Osteoblast (primary cell): ENCODE results near the gene ZMYM2. TPM values are rescaled to one million over a fixed set of nuclear protein-coding genes. Genes with fewer than 3 reads are reported as not detected.

Experiments
- DNase-seq: peaks from one replicate; pipeline ENCODE4 v3.0.0; 2011; ENCODE audit warnings: low spot score, mixed read lengths; ENCODE audit not compliant: insufficient read length; ENCODE audit errors: missing footprints
- H2AFZ ChIP-seq: 2 replicates; pipeline ENCODE4 v1.6.0; 2011; ENCODE audit warnings: mild to moderate bottlenecking, low read length
- H3K27ac ChIP-seq: 2 replicates; pipeline ENCODE4 v1.5.1; 2011; ENCODE audit warnings: mild to moderate bottlenecking, low read depth, low read length, moderate library complexity
- H3K27me3 ChIP-seq: 2 replicates; pipeline ENCODE4 v1.6.0; 2012; ENCODE audit warnings: mild to moderate bottlenecking, control low read depth, inconsistent platforms, low read length, moderate library complexity; ENCODE audit not compliant: insufficient read depth
- H3K36me3 ChIP-seq: 2 replicates; pipeline ENCODE4 v1.5.1; 2011; ENCODE audit warnings: mild to moderate bottlenecking, low read length, control low read depth, moderate library complexity; ENCODE audit not compliant: insufficient read depth
- H3K4me1 ChIP-seq: 2 replicates; pipeline ENCODE4 v1.5.1; 2011; ENCODE audit warnings: mild to moderate bottlenecking, low read length, control low read depth, moderate library complexity; ENCODE audit not compliant: insufficient read depth
- H3K4me2 ChIP-seq: 2 replicates; pipeline ENCODE4 v1.6.0; 2011; ENCODE audit warnings: mild to moderate bottlenecking, low read length; ENCODE audit not compliant: insufficient read depth
- H3K4me3 ChIP-seq: fragments of 200-600 bp; sonication (generic); 3 replicates; pipeline ENCODE4 v1.5.1; 2012; ENCODE audit warnings: mild to moderate bottlenecking, low read length, inconsistent platforms; ENCODE audit not compliant: insufficient read depth
- H3K79me2 ChIP-seq: 2 replicates; pipeline ENCODE4 v1.6.0; 2012; ENCODE audit warnings: mild to moderate bottlenecking, low read length, control low read depth, inconsistent platforms; ENCODE audit not compliant: insufficient read depth
- H3K9me3 ChIP-seq: 2 replicates; pipeline ENCODE4 v1.5.1; 2011; ENCODE audit warnings: low read depth, low read length, control low read depth
- H4K20me1 ChIP-seq: 2 replicates; pipeline ENCODE4 v1.6.0; 2012; ENCODE audit warnings: mild to moderate bottlenecking, low read length, control low read depth; ENCODE audit not compliant: insufficient read depth
- total RNA-seq: library from RNA; depleted of rRNA; stranded (reverse); fragments of >200 nt; gene quantifications from 2 replicates; pipeline ENCODE4 v1.2.3, GENCODE V29; 2012
- TF ChIP-seq, protein P1 (sequence below): IDR thresholded peaks from 2 replicates; pipeline ENCODE4 v1.5.1; 2011; ENCODE audit warnings: mild to moderate bottlenecking, low read depth, low read length, moderate library complexity; ENCODE audit errors: extremely low read depth

Gene ZMYM2
- total RNA-seq, 1 donor: 65.5 TPM

DNA sequence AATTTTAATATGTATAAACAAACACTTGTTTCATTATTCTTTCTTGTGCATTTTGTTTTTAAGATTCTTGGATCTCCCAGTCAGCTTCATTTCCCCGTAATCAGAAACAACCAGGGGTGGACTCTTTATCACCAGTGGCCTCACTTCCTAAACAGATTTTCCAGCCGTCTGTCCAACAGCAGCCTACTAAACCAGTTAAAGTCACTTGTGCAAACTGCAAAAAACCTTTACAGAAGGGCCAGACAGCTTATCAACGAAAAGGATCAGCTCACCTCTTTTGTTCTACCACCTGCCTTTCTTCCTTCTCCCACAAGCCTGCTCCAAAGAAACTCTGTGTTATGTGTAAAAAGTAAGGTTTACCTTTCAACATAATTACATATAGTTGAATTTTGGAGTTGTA is 44.3 kb downstream of the ZMYM2 start:
- H3K9me3 ChIP-seq: no peaks in the 10 kb centered on the region

DNA sequence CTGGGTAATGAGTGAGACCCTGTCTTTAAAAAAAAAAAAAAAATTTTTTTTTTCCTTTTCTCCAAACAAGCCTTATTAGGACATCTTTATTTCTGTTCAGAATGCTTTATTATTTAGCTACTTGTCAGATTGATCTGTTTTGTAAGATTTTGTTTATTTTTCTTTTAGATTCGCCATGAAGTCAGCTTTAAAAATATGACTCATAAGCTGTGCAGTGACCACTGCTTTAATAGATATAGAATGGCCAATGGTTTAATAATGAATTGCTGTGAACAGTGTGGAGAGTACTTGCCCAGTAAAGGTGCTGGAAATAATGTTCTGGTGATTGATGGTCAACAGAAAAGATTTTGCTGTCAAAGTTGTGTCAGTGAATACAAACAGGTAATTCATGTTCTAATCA is 47.7 kb downstream of the ZMYM2 start:
- Histone ChIP-seq H3K79me2 (peaks cover 9% of the 10 kb centered on the region), H3K4me1 (no peaks in the 10 kb centered on the region), H3K36me3 (peaks cover 54% of the 10 kb centered on the region), H2AFZ (no peak overlapping the region), H4K20me1 (no peaks in the 10 kb centered on the region), H3K27me3 (no peaks in the 10 kb centered on the region), H3K4me2 (no peak overlapping the region), H3K27ac (no peak overlapping the region), H3K9me3 (no peaks in the 10 kb centered on the region), H3K4me3 (no peak overlapping the region)
- TF ChIP-seq, protein P1, sequence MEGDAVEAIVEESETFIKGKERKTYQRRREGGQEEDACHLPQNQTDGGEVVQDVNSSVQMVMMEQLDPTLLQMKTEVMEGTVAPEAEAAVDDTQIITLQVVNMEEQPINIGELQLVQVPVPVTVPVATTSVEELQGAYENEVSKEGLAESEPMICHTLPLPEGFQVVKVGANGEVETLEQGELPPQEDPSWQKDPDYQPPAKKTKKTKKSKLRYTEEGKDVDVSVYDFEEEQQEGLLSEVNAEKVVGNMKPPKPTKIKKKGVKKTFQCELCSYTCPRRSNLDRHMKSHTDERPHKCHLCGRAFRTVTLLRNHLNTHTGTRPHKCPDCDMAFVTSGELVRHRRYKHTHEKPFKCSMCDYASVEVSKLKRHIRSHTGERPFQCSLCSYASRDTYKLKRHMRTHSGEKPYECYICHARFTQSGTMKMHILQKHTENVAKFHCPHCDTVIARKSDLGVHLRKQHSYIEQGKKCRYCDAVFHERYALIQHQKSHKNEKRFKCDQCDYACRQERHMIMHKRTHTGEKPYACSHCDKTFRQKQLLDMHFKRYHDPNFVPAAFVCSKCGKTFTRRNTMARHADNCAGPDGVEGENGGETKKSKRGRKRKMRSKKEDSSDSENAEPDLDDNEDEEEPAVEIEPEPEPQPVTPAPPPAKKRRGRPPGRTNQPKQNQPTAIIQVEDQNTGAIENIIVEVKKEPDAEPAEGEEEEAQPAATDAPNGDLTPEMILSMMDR: no peak
- no peak for DNase-seq

More for the DNA sequence above, 44.3 kb downstream of the ZMYM2 start:
- Histone ChIP-seq H3K4me3 (no peak overlapping the region), H2AFZ (no peak overlapping the region), H3K4me1 (no peaks in the 10 kb centered on the region), H3K27me3 (no peaks in the 10 kb centered on the region), H3K79me2 (peaks cover 35% of the 10 kb centered on the region), H3K4me2 (no peak overlapping the region), H4K20me1 (peaks cover 12% of the 10 kb centered on the region), H3K27ac (no peak overlapping the region), H3K36me3 (peaks cover 43% of the 10 kb centered on the region)
- no peak for DNase-seq
- TF ChIP-seq, protein P1: no peak

DNA sequence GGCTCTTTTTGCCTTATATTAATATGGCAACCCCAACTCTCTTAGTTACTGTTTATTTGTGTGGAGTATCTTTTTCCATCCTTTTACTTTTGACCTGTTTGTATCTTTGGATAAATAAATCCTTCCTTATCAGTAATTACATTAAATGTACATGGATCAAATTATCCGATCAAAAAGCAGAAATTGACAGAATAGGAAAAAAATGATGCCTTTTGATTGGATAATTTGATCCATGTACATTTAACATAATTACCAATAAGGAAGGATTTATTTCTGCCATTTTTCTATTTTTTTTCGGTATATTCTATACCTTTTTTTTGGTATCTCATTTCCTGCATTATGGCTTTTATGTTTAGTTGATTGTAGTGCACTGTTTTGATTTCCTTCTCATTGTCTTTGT is 57.2 kb downstream of the ZMYM2 start:
- no peak overlapping the region for H3K4me3 ChIP-seq
- H3K27ac ChIP-seq: no peak overlapping the region
- H3K27me3 ChIP-seq: no peaks in the 10 kb centered on the region
- no peak overlapping the region for H3K4me2 ChIP-seq
- no peak for DNase-seq
- no peaks in the 10 kb centered on the region for H3K4me1 ChIP-seq
- peaks cover 59% of the 10 kb centered on the region for H3K79me2 ChIP-seq
- H3K9me3 ChIP-seq: no peaks in the 10 kb centered on the region
- TF ChIP-seq, protein P1: no peak
- H4K20me1 ChIP-seq: peaks cover 13% of the 10 kb centered on the region
- no peak overlapping the region for H2AFZ ChIP-seq
- H3K36me3 ChIP-seq: peaks cover 20% of the 10 kb centered on the region

DNA sequence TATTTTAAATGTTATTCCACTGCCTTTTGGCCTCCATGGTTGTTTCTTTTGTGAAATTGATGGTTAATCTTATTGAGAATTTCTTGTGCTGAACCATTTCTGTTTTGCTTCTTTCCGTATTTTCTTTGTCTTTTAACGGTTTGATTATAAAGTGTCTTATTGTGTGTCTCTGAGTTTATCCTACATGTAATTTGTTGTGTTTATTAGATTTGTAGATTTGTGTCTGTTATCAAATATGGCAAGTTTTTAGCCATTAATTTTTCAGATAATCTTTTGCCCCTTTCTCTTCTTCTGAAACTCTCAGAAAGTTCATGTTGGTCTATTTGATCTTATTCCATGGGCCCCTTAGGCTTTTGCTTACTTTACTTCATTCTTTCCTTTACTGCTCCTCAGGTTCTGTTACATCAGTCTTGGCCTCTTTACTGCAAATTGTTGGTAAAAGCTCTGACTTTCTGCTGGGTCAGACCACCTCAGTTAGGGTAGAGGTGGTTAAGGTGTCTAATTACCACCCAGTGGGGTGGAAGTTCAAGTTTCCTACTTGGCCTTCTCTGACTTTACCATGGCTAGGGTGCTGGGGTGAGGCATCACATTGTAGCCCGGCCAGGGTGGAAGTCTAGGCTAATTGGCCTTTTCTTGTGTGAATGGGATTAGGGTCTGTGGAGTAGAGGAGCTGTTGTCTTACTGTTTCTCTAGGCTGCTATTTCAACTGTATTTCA is 58.3 kb downstream of the ZMYM2 start:
- Histone ChIP-seq H3K4me2 (no peak overlapping the region), H3K27ac (no peak overlapping the region), H3K27me3 (no peaks in the 10 kb centered on the region), H3K79me2 (peaks cover 58% of the 10 kb centered on the region), H3K4me3 (no peak overlapping the region), H3K9me3 (no peaks in the 10 kb centered on the region), H3K4me1 (no peaks in the 10 kb centered on the region), H2AFZ (no peak overlapping the region), H4K20me1 (peaks cover 13% of the 10 kb centered on the region), H3K36me3 (peaks cover 23% of the 10 kb centered on the region)
- no peak for DNase-seq
- TF ChIP-seq, protein P1: no peak
